WERI-Rb-1 (cell line): ENCODE results near the gene SFT2D1.
A peak's percentile ranks its signal among the peaks of the same experiment; 100 is the strongest.
"Not testable (repeated sequence)": the region's sequence is repeated elsewhere in the genome, so short reads cannot be mapped to it uniquely, and the experiment has no call there.

Source experiments
- DNase-seq: peaks from one replicate; pipeline ENCODE4 v3.0.0-alpha.2; 2020
- H3K27ac ChIP-seq: fragments of 250-450 bp; sonication (Bioruptor Pico); 2 replicates; pipeline ENCODE4 v1.5.1; 2020; ENCODE audit warnings: mild to moderate bottlenecking, moderate library complexity
- H3K27me3 ChIP-seq: fragments of 250-450 bp; sonication (Bioruptor Pico); 2 replicates; pipeline ENCODE4 v1.5.1; 2021; ENCODE audit warnings: mild to moderate bottlenecking, low read depth, moderate library complexity; ENCODE audit not compliant: insufficient read depth, severe bottlenecking
- H3K36me3 ChIP-seq: fragments of 250-450 bp; sonication (Bioruptor Pico); 2 replicates; pipeline ENCODE4 v1.5.1; 2020; ENCODE audit warnings: mild to moderate bottlenecking, moderate library complexity
- H3K4me3 ChIP-seq: 2 replicates; pipeline ENCODE4 v1.5.1; 2011; ENCODE audit warnings: low read depth, mild to moderate bottlenecking, control low read depth, low read length
- H3K9me3 ChIP-seq: fragments of 250-450 bp; sonication (Bioruptor Pico); 2 replicates; pipeline ENCODE4 v1.5.1; 2021; ENCODE audit warnings: mild to moderate bottlenecking, moderate library complexity; ENCODE audit not compliant: severe bottlenecking
- CTCF ChIP-seq: IDR thresholded peaks from 2 replicates; pipeline ENCODE4 v1.5.1; 2011; ENCODE audit warnings: low read depth, mild to moderate bottlenecking, control low read depth, inconsistent platforms, low read length

The SFT2D1 gene

GRCh38 chr6:166351715-166352285 lies 9.5 kb upstream of the SFT2D1 start:
- DNase-seq: no peak
- H3K9me3 ChIP-seq: peaks cover 7% of the 10 kb centered on the region

GRCh38 chr6:166348305-166348949 lies 6.1 kb upstream of the SFT2D1 start:
- no peak for TF ChIP-seq CTCF
- H3K9me3 ChIP-seq: peaks cover 7% of the 10 kb centered on the region
- no peaks in the 10 kb centered on the region for H3K36me3 ChIP-seq
- no peaks in the 10 kb centered on the region for H3K27me3 ChIP-seq
- H3K4me3 ChIP-seq: no peak overlapping the region
- H3K27ac ChIP-seq: no peak overlapping the region
- no peak for DNase-seq

More at GRCh38 chr6:166351715-166352285, 9.5 kb upstream of the SFT2D1 start:
- H3K27ac ChIP-seq: no peak overlapping the region
- H3K27me3 ChIP-seq: no peaks in the 10 kb centered on the region
- H3K4me3 ChIP-seq: no peak overlapping the region
- H3K36me3 ChIP-seq: no peaks in the 10 kb centered on the region
- TF ChIP-seq CTCF: no peak

- H3K36me3 ChIP-seq: peaks cover 2% of the 10 kb centered on the region; the same call in 1 of the 2 replicates
Measured at GRCh38 chr6:166346965-166347364, 4.6 kb upstream of the SFT2D1 start.

GRCh38 chr6:166346449-166346848 lies 4.1 kb upstream of the SFT2D1 start:
- no peak for TF ChIP-seq CTCF
- Histone ChIP-seq H3K27ac (no peak overlapping the region), H3K9me3 (peaks cover 7% of the 10 kb centered on the region), H3K36me3 (peaks cover 2% of the 10 kb centered on the region; the same call in 1 of the 2 replicates), H3K4me3 (no peak overlapping the region), H3K27me3 (no peaks in the 10 kb centered on the region)
- no peak for DNase-seq

More at GRCh38 chr6:166346965-166347364, 4.6 kb upstream of the SFT2D1 start:
- H3K27ac ChIP-seq: no peak overlapping the region
- no peak overlapping the region for H3K4me3 ChIP-seq
- no peak for DNase-seq
- no peak for TF ChIP-seq CTCF
- peaks cover 7% of the 10 kb centered on the region for H3K9me3 ChIP-seq
- H3K27me3 ChIP-seq: no peaks in the 10 kb centered on the region

GRCh38 chr6:166345672-166346071 lies 3.3 kb upstream of the SFT2D1 start:
- not testable (repeated sequence) for H3K36me3 ChIP-seq, H3K4me3 ChIP-seq, H3K9me3 ChIP-seq, H3K27ac ChIP-seq, DNase-seq, H3K27me3 ChIP-seq

- peak; percentile 36 for DNase-seq
- H3K27ac ChIP-seq: peak overlapping the region; percentile 43
- not testable (repeated sequence) for H3K9me3 ChIP-seq, H3K4me3 ChIP-seq, H3K27me3 ChIP-seq, H3K36me3 ChIP-seq
Measured at GRCh38 chr6:166344921-166345320, 2.6 kb upstream of the SFT2D1 start.

- TF ChIP-seq CTCF: no peak
- no peak overlapping the region for H3K4me3 ChIP-seq
- DNase-seq: no peak
- H3K9me3 ChIP-seq: no peaks in the 10 kb centered on the region
- peak overlapping the region; percentile 43; the same call in 1 of the 2 replicates for H3K27ac ChIP-seq
- H3K36me3 ChIP-seq: peaks cover 14% of the 10 kb centered on the region
- no peaks in the 10 kb centered on the region for H3K27me3 ChIP-seq
Measured at GRCh38 chr6:166344240-166344639, 1.9 kb upstream of the SFT2D1 start.
